Mesenchymal stem cell (in vitro differentiated cells and primary cell): ENCODE measurements around the gene TUBB1.

Source experiments
- DNase-seq: peaks from one replicate; pipeline ENCODE4 v3.0.0-alpha.2; 2013
- H2AFZ ChIP-seq: one replicate; pipeline ENCODE4 v1.6.1; 2013; ENCODE audit warnings: low read depth, mild to moderate bottlenecking, control low read depth, inconsistent platforms, low read length, moderate library complexity
- H2AK5ac ChIP-seq: 2 replicates; pipeline ENCODE4 v1.6.1; 2013; ENCODE audit warnings: low read length, moderate library complexity, mild to moderate bottlenecking, inconsistent platforms; ENCODE audit not compliant: severe bottlenecking
- H2BK120ac ChIP-seq: one replicate; pipeline ENCODE4 v1.6.1; 2013; ENCODE audit warnings: low read depth, mild to moderate bottlenecking, inconsistent platforms, low read length, moderate library complexity
- H2BK12ac ChIP-seq, 2 experiments: one replicate each; pipeline ENCODE4 v1.6.1; 2013; ENCODE audit warnings: inconsistent platforms in 2 of 2, low read length in 2 of 2, mild to moderate bottlenecking in 2 of 2, moderate library complexity in 2 of 2, control low read depth in 1 of 2
- H2BK15ac ChIP-seq: one replicate; pipeline ENCODE4 v1.6.1; 2013; ENCODE audit warnings: mild to moderate bottlenecking, low read depth, inconsistent platforms; ENCODE audit not compliant: poor library complexity, severe bottlenecking
- H2BK5ac ChIP-seq: 2 replicates; pipeline ENCODE4 v1.6.1; 2013; ENCODE audit warnings: low read depth, mild to moderate bottlenecking, low read length, control low read depth, inconsistent platforms; ENCODE audit not compliant: poor library complexity, severe bottlenecking
- H3K14ac ChIP-seq, 2 experiments: one replicate each; pipeline ENCODE4 v1.6.1; 2013; ENCODE audit warnings: inconsistent platforms in 2 of 2, low read length in 2 of 2, control low read depth in 1 of 2, mild to moderate bottlenecking in 1 of 2, moderate library complexity in 1 of 2
- H3K18ac ChIP-seq, 2 experiments: one replicate each; pipeline ENCODE4 v1.6.1; 2013; ENCODE audit warnings: inconsistent platforms in 2 of 2, low read length in 2 of 2, control low read depth in 1 of 2, low read depth in 1 of 2, mild to moderate bottlenecking in 1 of 2
- H3K23ac ChIP-seq, 2 experiments: one replicate each; pipeline ENCODE4 v1.6.1; 2013; ENCODE audit warnings: inconsistent platforms in 2 of 2, low read length in 2 of 2, mild to moderate bottlenecking in 2 of 2, moderate library complexity in 2 of 2, control low read depth in 1 of 2
- H3K27ac ChIP-seq: 2 replicates; pipeline ENCODE4 v1.5.1; 2013; ENCODE audit warnings: mild to moderate bottlenecking, moderate library complexity, low read length, control low read depth, inconsistent platforms; ENCODE audit not compliant: poor library complexity, severe bottlenecking
- H3K27me3 ChIP-seq, 2 experiments: 2 replicates each; pipeline versions ENCODE4 v1.6.1 to v1.7.0; 2013; ENCODE audit warnings: low read length in 2 of 2, mild to moderate bottlenecking in 2 of 2, moderate library complexity in 2 of 2, control low read depth in 1 of 2, inconsistent platforms in 1 of 2; ENCODE audit not compliant: control insufficient read depth in 1 of 2, insufficient read depth in 1 of 2
- H3K36me3 ChIP-seq, 2 experiments: 2 replicates each; pipeline versions ENCODE4 v1.6.1 to v1.7.0; 2013; ENCODE audit warnings: low read length in 2 of 2, control low read depth in 1 of 2, inconsistent platforms in 1 of 2, low read depth in 1 of 2, mild to moderate bottlenecking in 1 of 2; ENCODE audit not compliant: insufficient read depth in 2 of 2, control insufficient read depth in 1 of 2
- H3K4ac ChIP-seq, 2 experiments: one replicate each; pipeline ENCODE4 v1.6.1; 2013; ENCODE audit warnings: inconsistent platforms in 2 of 2, low read length in 2 of 2, mild to moderate bottlenecking in 2 of 2, moderate library complexity in 2 of 2, control low read depth in 1 of 2, low read depth in 1 of 2
- H3K4me1 ChIP-seq: 2 replicates; pipeline ENCODE4 v1.6.1; 2013; ENCODE audit warnings: low read depth, low read length, control low read depth; ENCODE audit not compliant: control insufficient read depth, insufficient read depth
- H3K4me2 ChIP-seq: 2 replicates; pipeline ENCODE4 v1.6.1; 2013; ENCODE audit warnings: low read length, mild to moderate bottlenecking, inconsistent platforms; ENCODE audit not compliant: poor library complexity, severe bottlenecking
- H3K4me3 ChIP-seq, 2 experiments: 2 replicates each; pipeline versions ENCODE4 v1.5.1 to v1.7.0; 2013; ENCODE audit warnings: low read length in 2 of 2, mild to moderate bottlenecking in 2 of 2, control low read depth in 1 of 2, low read depth in 1 of 2; ENCODE audit not compliant: insufficient read depth in 1 of 2
- H3K79me1 ChIP-seq: replicated peaks from 2 replicates; pipeline ENCODE4 v1.6.1; 2013; ENCODE audit warnings: mild to moderate bottlenecking, control low read depth, low read length, inconsistent platforms; ENCODE audit not compliant: poor library complexity, severe bottlenecking
- H3K9ac ChIP-seq: 2 replicates; pipeline ENCODE4 v1.7.0; 2013; ENCODE audit warnings: mild to moderate bottlenecking, low read length, moderate library complexity
- H3K9me3 ChIP-seq: 2 replicates; pipeline ENCODE4 v1.7.0; 2013; ENCODE audit warnings: mild to moderate bottlenecking, low read length; ENCODE audit not compliant: control insufficient read depth
- H4K8ac ChIP-seq: one replicate; pipeline ENCODE4 v1.6.1; 2013; ENCODE audit warnings: inconsistent platforms, mild to moderate bottlenecking, low read length, moderate library complexity
- H4K91ac ChIP-seq: one replicate; pipeline ENCODE4 v1.6.1; 2013; ENCODE audit warnings: mild to moderate bottlenecking, low read length, inconsistent platforms
- WGBS: methylation state at CpG from one replicate; pipeline ENCODE4 v1.1.7; 2013; ENCODE audit warnings: mixed read lengths; 5-methylcytosine and 5-hydroxymethylcytosine counted together

TUBB1 gene

GRCh38 chr20:58986286-58986967 is 32.8 kb upstream of the TUBB1 start:
- H3K14ac ChIP-seq = no peak overlapping the region
- H3K79me1 ChIP-seq = peaks cover 47% of the 10 kb centered on the region
- H3K4ac ChIP-seq = no peak overlapping the region
- no peak overlapping the region for H3K9ac ChIP-seq
- no peak overlapping the region for H3K27ac ChIP-seq
- H4K8ac ChIP-seq = no peak overlapping the region
- H2BK12ac ChIP-seq = no peak overlapping the region
- no peak overlapping the region for H4K91ac ChIP-seq
- no peaks in the 10 kb centered on the region for H3K9me3 ChIP-seq
- H2AK5ac ChIP-seq = no peak overlapping the region
- H3K4me1 ChIP-seq = peaks cover 15% of the 10 kb centered on the region
- DNase-seq = no peak
- H3K4me3 ChIP-seq = no peak overlapping the region
- H2BK15ac ChIP-seq = no peak overlapping the region
- WGBS = 93% methylated on average over 9 of the region's 9 CpGs
- H3K4me2 ChIP-seq = no peak overlapping the region
- H2AFZ ChIP-seq = no peak overlapping the region
- no peaks in the 10 kb centered on the region for H3K27me3 ChIP-seq
- no peak overlapping the region for H2BK5ac ChIP-seq
- no peak overlapping the region for H2BK120ac ChIP-seq
- no peak overlapping the region for H3K18ac ChIP-seq
- peaks cover 38 to 50% of the 10 kb centered on the region in 2 experiments for H3K36me3 ChIP-seq
- no peak overlapping the region for H3K23ac ChIP-seq

- H2BK5ac ChIP-seq = no peak overlapping the region
- H2BK12ac ChIP-seq = no peak overlapping the region
- no peak overlapping the region for H2BK15ac ChIP-seq
- 94% methylated on average over 8 of the region's 8 CpGs for WGBS
- no peak overlapping the region for H2BK120ac ChIP-seq
- H3K4ac ChIP-seq = no peak overlapping the region
- H3K36me3 ChIP-seq = peaks cover 42 to 56% of the 10 kb centered on the region in 2 experiments
- no peak for DNase-seq
- H3K14ac ChIP-seq = no peak overlapping the region
- H2AK5ac ChIP-seq = no peak overlapping the region
- H3K18ac ChIP-seq = no peak overlapping the region
- H4K91ac ChIP-seq = no peak overlapping the region
- H2AFZ ChIP-seq = no peak overlapping the region
- no peak overlapping the region for H3K4me2 ChIP-seq
- no peak overlapping the region for H3K27ac ChIP-seq
- H4K8ac ChIP-seq = no peak overlapping the region
- H3K9me3 ChIP-seq = no peaks in the 10 kb centered on the region
- H3K4me3 ChIP-seq = no peak overlapping the region
- H3K4me1 ChIP-seq = peaks cover 13% of the 10 kb centered on the region
- no peaks in the 10 kb centered on the region for H3K27me3 ChIP-seq
- H3K79me1 ChIP-seq = peaks cover 47% of the 10 kb centered on the region
- no peak overlapping the region for H3K9ac ChIP-seq
- H3K23ac ChIP-seq = no peak overlapping the region
These were observed 32.2 kb upstream of the TUBB1 start for GRCh38 chr20:58986968-58987517.

GRCh38 chr20:58987790-58988564 is 31.3 kb upstream of the TUBB1 start:
- Histone ChIP-seq H4K8ac (no peak overlapping the region), H2BK5ac (no peak overlapping the region), H3K36me3 (peaks cover 44 to 66% of the 10 kb centered on the region in 2 experiments), H4K91ac (no peak overlapping the region), H2BK120ac (no peak overlapping the region), H3K9me3 (no peaks in the 10 kb centered on the region), H3K9ac (no peak overlapping the region), H3K79me1 (peaks cover 49% of the 10 kb centered on the region), H3K14ac (no peak overlapping the region), H3K4me2 (no peak overlapping the region), H3K23ac (no peak overlapping the region), H2AFZ (no peak overlapping the region), H2BK12ac (no peak overlapping the region), H3K4me1 (peaks cover 9% of the 10 kb centered on the region), H3K27me3 (no peaks in the 10 kb centered on the region), H3K27ac (no peak overlapping the region), H3K4ac (no peak overlapping the region), H3K18ac (no peak overlapping the region), H2AK5ac (no peak overlapping the region), H3K4me3 (no peak overlapping the region), H2BK15ac (no peak overlapping the region)
- DNase-seq = no peak
- 92% methylated on average over 9 of the region's 9 CpGs for WGBS

GRCh38 chr20:58988565-58988882 is 30.7 kb upstream of the TUBB1 start:
- no peak overlapping the region for H3K14ac ChIP-seq
- H3K27ac ChIP-seq = no peak overlapping the region
- WGBS = 99% methylated on average over 6 of the region's 6 CpGs
- peaks cover 49% of the 10 kb centered on the region for H3K79me1 ChIP-seq
- DNase-seq = no peak
- no peak overlapping the region for H4K8ac ChIP-seq
- H3K4me1 ChIP-seq = peaks cover 13% of the 10 kb centered on the region
- H2AFZ ChIP-seq = no peak overlapping the region
- no peak overlapping the region for H2BK15ac ChIP-seq
- H3K23ac ChIP-seq = no peak overlapping the region
- no peaks in the 10 kb centered on the region for H3K9me3 ChIP-seq
- no peak overlapping the region for H3K4ac ChIP-seq
- no peak overlapping the region for H2AK5ac ChIP-seq
- no peak overlapping the region for H3K4me3 ChIP-seq
- H2BK5ac ChIP-seq = no peak overlapping the region
- H4K91ac ChIP-seq = no peak overlapping the region
- no peak overlapping the region for H2BK120ac ChIP-seq
- peaks cover 49 to 71% of the 10 kb centered on the region in 2 experiments for H3K36me3 ChIP-seq
- no peak overlapping the region for H3K4me2 ChIP-seq
- H2BK12ac ChIP-seq = no peak overlapping the region
- no peaks in the 10 kb centered on the region for H3K27me3 ChIP-seq
- no peak overlapping the region for H3K18ac ChIP-seq
- H3K9ac ChIP-seq = no peak overlapping the region
